RWPE1 (cell line): ENCODE measurements around the gene GRIA2.

Source experiments
- CTCF ChIA-PET: fragments of 350-600 bp; sonication (Branson Sonifier 250); formaldehyde crosslinking; extraction: SDS; loops from one replicate; lab custom pipeline; 2021; lab: Yijun Ruan, JAX
- POLR2A ChIA-PET: fragments of 400-600 bp; formaldehyde crosslinking; extraction: SDS; loops from one replicate; lab custom pipeline; 2020; ENCODE audit warnings: antibody characterized with exemption; ENCODE audit not compliant: low non-redundant PET; lab: Yijun Ruan, JAX
- DNase-seq: peaks from one replicate; pipeline ENCODE4 v3.0.0; 2012; ENCODE audit warnings: low spot score
- H3K27ac ChIP-seq: fragments of 450-650 bp; 2 replicates; pipeline ENCODE4 v1.5.1; 2017
- CTCF ChIP-seq: fragments of 450-650 bp; conservative IDR thresholded peaks from 2 replicates; pipeline ENCODE4 v1.5.1; 2017; ENCODE audit warnings: low read depth, mild to moderate bottlenecking

GRIA2 gene

GRCh38 chr4:157204634-157205244 lies 15.8 kb upstream of the GRIA2 start:
- POLR2A ChIA-PET = no interaction called here
- CTCF ChIA-PET = interaction anchor here (0.5 to 0.8 kb wide), 3 partner anchors 18 to 752 kb away, joined by 3 read pairs; no protein-coding TSS in a partner anchor
- no peak for DNase-seq
- TF ChIP-seq CTCF = peak; percentile 18; the same call in 1 of the 2 replicates
- H3K27ac ChIP-seq = no peak overlapping the region

- TF ChIP-seq CTCF = peak; percentile 51
- DNase-seq = no peak
- POLR2A ChIA-PET = no interaction called here
- CTCF ChIA-PET = interaction anchor here (0.5 to 0.7 kb wide), 2 partner anchors 766 to 1060 kb away, joined by 3 read pairs; no protein-coding TSS in a partner anchor
- H3K27ac ChIP-seq = no peak overlapping the region
These were observed 2.8 kb upstream of the GRIA2 start for GRCh38 chr4:157217708-157218107.

GRCh38 chr4:157219711-157220370 lies 687 bp upstream of the GRIA2 start:
- POLR2A ChIA-PET = interaction anchor here (0.7 kb wide), 1 partner anchor 747 kb away, joined by 3 read pairs; no protein-coding TSS in a partner anchor
- CTCF ChIA-PET = interaction anchor here (1.2 kb wide), 1 partner anchor 758 kb away, joined by 3 read pairs; no protein-coding TSS in a partner anchor
- DNase-seq = no peak
- H3K27ac ChIP-seq = no peak overlapping the region
- no peak for TF ChIP-seq CTCF

- TF ChIP-seq CTCF = no peak
- no peak for DNase-seq
- H3K27ac ChIP-seq = no peak overlapping the region
- POLR2A ChIA-PET = no interaction called here
- CTCF ChIA-PET = no interaction called here
These were observed 932 bp downstream of the GRIA2 start for GRCh38 chr4:157221426-157221894.

GRCh38 chr4:157221895-157222770 lies 1.6 kb downstream of the GRIA2 start:
- ChIA-PET POLR2A (no interaction called here), CTCF (interaction anchor here (0.5 kb wide), 1 partner anchor 680 kb away, joined by 3 read pairs; no protein-coding TSS in a partner anchor)
- no peak for TF ChIP-seq CTCF
- DNase-seq = no peak
- no peak overlapping the region for H3K27ac ChIP-seq

- H3K27ac ChIP-seq = no peak overlapping the region
- ChIA-PET POLR2A (no interaction called here), CTCF (no interaction called here)
- no peak for DNase-seq
- TF ChIP-seq CTCF = no peak
These were observed 2.2 kb downstream of the GRIA2 start for GRCh38 chr4:157222771-157223160.
